Suprapubic skin (tissue), 4 donors: ENCODE measurements around the gene SFTPB.

Experiments used
- CTCF ChIP-seq, 2 donors: fragments of 200-600 bp in 1 of 2; fragments of 450-650 bp in 1 of 2; sonication (generic) in 1 of 2; IDR thresholded peaks; one replicate each; pipeline ENCODE4 v1.5.1; 2016 to 2019; ENCODE audit warnings: antibody characterized with exemption in 2 of 2, mild to moderate bottlenecking in 1 of 2, moderate library complexity in 1 of 2
- EP300 ChIP-seq: sonication (generic); formaldehyde crosslinking; IDR thresholded peaks from one replicate; pipeline ENCODE4 v1.6.1; 2017; ENCODE audit warnings: antibody characterized with exemption
- POLR2AphosphoS5 ChIP-seq, 3 donors: sonication (generic); formaldehyde crosslinking; IDR thresholded peaks; one replicate each; pipeline ENCODE4 v1.6.1; 2017; ENCODE audit warnings: antibody characterized with exemption in 3 of 3

- no peak for TF ChIP-seq EP300
- no peak for TF ChIP-seq CTCF (IDR thresholded peaks at IDR 0.05)
- TF ChIP-seq POLR2AphosphoS5 (IDR thresholded peaks at IDR 0.05) = no peak
These were observed 30.3 kb upstream of the SFTPB start for GRCh38 chr2:85698184-85698879.
